IMR-90 (cell line): ENCODE measurements around the gene HIVEP3. TPM values are rescaled to one million over a fixed set of nuclear protein-coding genes. Genes with fewer than 3 reads are reported as not detected.

Experiments used
- ATAC-seq: fragments of 200-7000 bp; cut with Tn5 transposase; 2 replicates; pipeline ENCODE4 v1.9.1; 2020; ENCODE audit warnings: low read depth, mild to moderate bottlenecking, moderate library complexity
- BruUV-seq: library from RNA; stranded (reverse); fragments of 400-500 nt; replicated peaks from 2 replicates; lab custom pipeline; 2021; lab: Mats Ljungman, UMichigan
- CTCF ChIA-PET: fragments of 300-600 bp; formaldehyde crosslinking; extraction: SDS; loops from one replicate; lab custom pipeline; 2021; ENCODE audit warnings: antibody characterized with exemption; lab: Yijun Ruan, JAX
- POLR2A ChIA-PET: fragments of 300-600 bp; sonication (Branson Sonifier 250); formaldehyde crosslinking; loops from one replicate; lab custom pipeline; 2022; ENCODE audit warnings: antibody characterized with exemption; ENCODE audit not compliant: unreplicated experiment; lab: Charles Lee
- DNase-seq: peaks from one replicate; pipeline ENCODE4 v3.0.0; 2013
- H2AFZ ChIP-seq: replicated peaks from 2 replicates; pipeline ENCODE3; 2013; ENCODE audit warnings: low read length, mild to moderate bottlenecking; ENCODE audit not compliant: poor library complexity
- H2AK5ac ChIP-seq: 2 replicates; pipeline ENCODE4 v1.6.1; 2013; ENCODE audit warnings: low read depth, low read length, inconsistent platforms
- H2AK9ac ChIP-seq: replicated peaks from 2 replicates; pipeline ENCODE3; 2013; ENCODE audit warnings: mild to moderate bottlenecking, low read depth, low read length, moderate library complexity; ENCODE audit not compliant: poor library complexity
- H2BK120ac ChIP-seq: 2 replicates; pipeline ENCODE4 v1.6.1; 2013; ENCODE audit warnings: low read depth, low read length, inconsistent platforms
- H2BK15ac ChIP-seq: 3 replicates; pipeline ENCODE4 v1.6.1; 2013; ENCODE audit warnings: low read depth, low read length, inconsistent platforms
- H2BK20ac ChIP-seq: 2 replicates; pipeline ENCODE4 v1.6.1; 2013; ENCODE audit warnings: low read depth, mild to moderate bottlenecking, inconsistent platforms, low read length, moderate library complexity
- H2BK5ac ChIP-seq: 2 replicates; pipeline ENCODE4 v1.6.1; 2013; ENCODE audit warnings: mild to moderate bottlenecking, low read depth, low read length, inconsistent platforms; ENCODE audit not compliant: poor library complexity, severe bottlenecking
- H3K14ac ChIP-seq: replicated peaks from 2 replicates; pipeline ENCODE4 v1.6.1; 2013; ENCODE audit warnings: low read depth, low read length, inconsistent platforms
- H3K18ac ChIP-seq: 2 replicates; pipeline ENCODE4 v1.6.1; 2013; ENCODE audit warnings: low read depth, low read length, control low read depth
- H3K23ac ChIP-seq: 2 replicates; pipeline ENCODE4 v1.6.1; 2013; ENCODE audit warnings: low read depth, low read length, inconsistent platforms
- H3K27ac ChIP-seq: 2 replicates; pipeline ENCODE4 v1.5.1; 2013; ENCODE audit warnings: mild to moderate bottlenecking, control low read depth, low read length; ENCODE audit not compliant: insufficient read depth
- H3K27me3 ChIP-seq: 2 replicates; pipeline ENCODE4 v1.6.1; 2013; ENCODE audit warnings: low read length; ENCODE audit not compliant: control insufficient read depth, insufficient read depth
- H3K36me3 ChIP-seq: 2 replicates; pipeline ENCODE4 v1.6.1; 2013; ENCODE audit warnings: low read length, mixed read lengths; ENCODE audit not compliant: control insufficient read depth, insufficient read depth
- H3K4ac ChIP-seq: 2 replicates; pipeline ENCODE4 v1.6.1; 2013; ENCODE audit warnings: low read depth, low read length, inconsistent platforms
- H3K4me1 ChIP-seq: 2 replicates; pipeline ENCODE4 v1.6.1; 2013; ENCODE audit warnings: low read length, mixed read lengths; ENCODE audit not compliant: control insufficient read depth, insufficient read depth
- H3K4me2 ChIP-seq: 2 replicates; pipeline ENCODE4 v1.6.1; 2013; ENCODE audit warnings: low read depth, mild to moderate bottlenecking, control low read depth, low read length, moderate library complexity
- H3K4me3 ChIP-seq: 2 replicates; pipeline ENCODE4 v1.5.1; 2013; ENCODE audit warnings: low read depth, mild to moderate bottlenecking, control low read depth, low read length, moderate library complexity; ENCODE audit not compliant: insufficient read depth
- H3K56ac ChIP-seq: 2 replicates; pipeline ENCODE4 v1.6.1; 2013; ENCODE audit warnings: low read length, inconsistent platforms; ENCODE audit not compliant: insufficient read depth; ENCODE audit errors: extremely low read depth
- H3K79me1 ChIP-seq, 2 experiments: 2 replicates each; pipeline ENCODE4 v1.6.1; 2013; ENCODE audit warnings: low read length in 2 of 2, inconsistent platforms in 1 of 2, low read depth in 1 of 2
- H3K9ac ChIP-seq: 2 replicates; pipeline ENCODE4 v1.6.1; 2013; ENCODE audit warnings: low read depth, low read length, control low read depth
- H3K9me1 ChIP-seq: 2 replicates; pipeline ENCODE4 v1.6.1; 2013; ENCODE audit warnings: low read length, inconsistent platforms; ENCODE audit not compliant: insufficient read depth
- H3K9me3 ChIP-seq: 2 replicates; pipeline ENCODE4 v1.6.1; 2013; ENCODE audit warnings: low read length; ENCODE audit not compliant: control insufficient read depth, insufficient read depth
- H4K20me1 ChIP-seq: 2 replicates; pipeline ENCODE4 v1.6.1; 2013; ENCODE audit warnings: low read length, inconsistent platforms; ENCODE audit not compliant: insufficient read depth
- H4K5ac ChIP-seq: 2 replicates; pipeline ENCODE4 v1.6.1; 2013; ENCODE audit warnings: mild to moderate bottlenecking, low read depth, low read length, control low read depth
- H4K8ac ChIP-seq, 2 experiments: 2 replicates each; pipeline ENCODE4 v1.6.1; 2013; ENCODE audit warnings: low read depth in 2 of 2, low read length in 2 of 2, control low read depth in 1 of 2, inconsistent platforms in 1 of 2
- H4K91ac ChIP-seq: 2 replicates; pipeline ENCODE4 v1.6.1; 2013; ENCODE audit warnings: low read depth, low read length, inconsistent platforms; ENCODE audit not compliant: insufficient read depth
- BHLHE40 ChIP-seq: fragments of 150-350 bp; IDR thresholded peaks from 2 replicates; pipeline ENCODE4 v1.6.1; 2016; ENCODE audit warnings: mild to moderate bottlenecking, low read depth, low read length
- CEBPB ChIP-seq: IDR thresholded peaks from 2 replicates; pipeline ENCODE4 v1.6.1; 2012; ENCODE audit warnings: low read depth, low read length, improper control_type of control experiment
- CHD1 ChIP-seq: IDR thresholded peaks from 2 replicates; pipeline ENCODE4 v1.6.1; 2012; ENCODE audit warnings: low read depth, low read length, improper control_type of control experiment
- FOS ChIP-seq: fragments of 150-350 bp; IDR thresholded peaks from 2 replicates; pipeline ENCODE4 v1.6.1; 2016; ENCODE audit warnings: low read depth, low read length
- MAFK ChIP-seq: IDR thresholded peaks from 2 replicates; pipeline ENCODE4 v1.6.1; 2012; ENCODE audit warnings: low read depth, low read length, improper control_type of control experiment
- MAZ ChIP-seq: IDR thresholded peaks from 2 replicates; pipeline ENCODE4 v1.6.1; 2012; ENCODE audit warnings: low read depth, mild to moderate bottlenecking, low read length, improper control_type of control experiment, moderate library complexity, borderline replicate concordance
- MXI1 ChIP-seq: IDR thresholded peaks from 2 replicates; pipeline ENCODE4 v1.6.1; 2012; ENCODE audit warnings: low read depth, mild to moderate bottlenecking, low read length, moderate library complexity, borderline replicate concordance
- NFE2L2 ChIP-seq: fragments of 150-350 bp; IDR thresholded peaks from 2 replicates; pipeline ENCODE4 v1.6.1; 2016; ENCODE audit warnings: low read depth, mild to moderate bottlenecking, low read length
- POLR2A ChIP-seq: IDR thresholded peaks from 2 replicates; pipeline ENCODE4 v1.6.1; 2012; ENCODE audit warnings: mild to moderate bottlenecking, low read depth, low read length
- RAD21 ChIP-seq: IDR thresholded peaks from 2 replicates; pipeline ENCODE4 v1.6.1; 2012; ENCODE audit warnings: low read length, improper control_type of control experiment
- RCOR1 ChIP-seq: IDR thresholded peaks from 2 replicates; pipeline ENCODE4 v1.6.1; 2012; ENCODE audit warnings: mild to moderate bottlenecking, low read length, improper control_type of control experiment; ENCODE audit not compliant: insufficient replicate concordance
- RFX5 ChIP-seq: IDR thresholded peaks from 2 replicates; pipeline ENCODE4 v1.8.0; 2012; ENCODE audit warnings: low read depth, mild to moderate bottlenecking, low read length, moderate library complexity
- SMC3 ChIP-seq: fragments of 150-350 bp; IDR thresholded peaks from 2 replicates; pipeline ENCODE4 v1.6.1; 2016; ENCODE audit warnings: low read depth, mild to moderate bottlenecking, antibody characterized with exemption, low read length, moderate library complexity
- WGBS, 2 experiments: methylation state at CpG; one replicate each; pipeline versions ENCODE4 v1.1.5 to v1.1.7; 2013; ENCODE audit warnings: missing lambda C conversion rate in 2 of 2; ENCODE audit not compliant: insufficient read length in 1 of 2; ENCODE audit errors: extremely low coverage in 2 of 2; 5-methylcytosine and 5-hydroxymethylcytosine counted together
- dilution Hi-C: fragments of 300-500 bp; cut with HindIII; formaldehyde crosslinking; loops from one replicate; pipeline ENCODE4 v1.14.3; 2018; ENCODE audit warnings: low sequenced_read_pairs; ENCODE audit not compliant: unreplicated experiment
- in situ Hi-C: fragments of 300-500 bp; cut with MboI; formaldehyde crosslinking; loops from 3 replicates; pipeline ENCODE4 v1.14.3; 2019; ENCODE audit warnings: low sequenced_read_pairs, inconsistent platforms, mixed read lengths
- intact Hi-C: fragments of 100-400 bp; cut with micrococcal nuclease; formaldehyde crosslinking; loops from 2 replicates; pipeline ENCODE4 v1.10.0; 2022
- polyA plus RNA-seq, 3 experiments: library from polyadenylated mRNA; depleted of rRNA; stranded (reverse); fragments of >200 nt; gene quantifications; 2 replicates each; pipeline ENCODE4 v1.2.3, GENCODE V29; 2012; ENCODE audit warnings: low replicate concordance in 1 of 3
- total RNA-seq: library from RNA; depleted of rRNA; stranded (reverse); fragments of >200 nt; gene quantifications from 2 replicates; pipeline ENCODE4 v1.2.3, GENCODE V29; 2012
- TF ChIP-seq, protein P1 (sequence below): conservative IDR thresholded peaks from 2 replicates; pipeline ENCODE4 v1.5.1; 2012; ENCODE audit warnings: mild to moderate bottlenecking, low read depth, low read length, improper control_type of control experiment
- TF ChIP-seq, protein P2 (sequence below): fragments of 150-350 bp; IDR thresholded peaks from 2 replicates; pipeline ENCODE4 v1.6.1; 2016; ENCODE audit warnings: low read depth, mild to moderate bottlenecking, low read length, moderate library complexity, borderline replicate concordance
- TF ChIP-seq, protein P3 (sequence below): fragments of 150-350 bp; IDR thresholded peaks from 2 replicates; pipeline ENCODE4 v1.6.1; 2017; ENCODE audit warnings: mild to moderate bottlenecking, antibody characterized with exemption, low read length, low read depth

Gene HIVEP3
- total and polyA plus RNA-seq, 2 of the 4 experiments (the other 2 are of a cell fraction): 1.4 to 4.0 TPM

DNA sequence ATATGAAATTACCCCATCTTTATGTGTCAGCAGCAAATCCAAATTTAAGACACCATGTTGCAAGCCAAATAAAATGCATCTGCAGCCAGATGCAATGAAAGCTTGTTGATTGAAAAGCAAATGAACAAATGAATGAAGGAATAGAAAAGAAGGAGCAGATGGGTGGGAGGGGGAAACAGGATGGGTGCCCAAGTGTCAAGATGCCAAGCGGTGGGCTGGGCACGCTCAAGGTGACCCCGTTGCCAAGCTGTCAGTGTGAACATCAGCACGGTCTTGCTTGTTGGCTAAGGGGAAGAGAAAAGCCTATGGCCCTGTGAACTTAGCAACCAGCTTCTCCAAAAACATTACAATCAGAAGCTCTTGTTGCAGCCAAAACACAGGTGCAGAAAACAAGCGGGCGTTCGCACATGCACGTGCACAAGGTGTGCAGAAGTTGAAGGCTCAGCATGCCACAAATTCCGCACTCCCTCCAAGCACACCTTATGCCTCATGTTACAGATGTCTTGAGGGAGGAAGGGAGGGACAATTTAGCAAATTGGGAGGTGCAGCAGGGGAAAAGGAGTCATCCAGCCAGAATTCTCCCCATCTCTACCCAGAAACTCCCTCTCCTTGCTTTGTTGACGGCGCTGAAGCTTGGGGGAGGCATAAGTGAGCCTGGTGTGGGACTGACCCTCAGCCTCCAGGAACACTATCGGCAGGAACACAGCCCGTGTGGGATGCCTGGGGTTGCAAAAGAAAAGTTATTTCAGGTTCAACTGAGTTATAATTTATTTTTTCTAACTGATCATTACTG lies 62.4 kb downstream of the HIVEP3 start:
- BruUV-seq: no TSS peak
- H3K9me3 ChIP-seq: no peaks in the 10 kb centered on the region
- H3K4ac ChIP-seq: no peak overlapping the region
- H3K4me3 ChIP-seq: no peak overlapping the region
- no peaks in the 10 kb centered on the region; the same call in 1 of the 2 replicates for H3K27me3 ChIP-seq
- DNase-seq (no peak), ATAC-seq (no peak)
- H4K20me1 ChIP-seq: no peaks in the 10 kb centered on the region
- H2BK20ac ChIP-seq: no peak overlapping the region
- no peak overlapping the region for H2AK9ac ChIP-seq
- no peak overlapping the region for H3K23ac ChIP-seq
- in situ Hi-C loops (no loop called here), dilution Hi-C loops (no loop called here), intact Hi-C loops (no loop called here)
- no peak overlapping the region for H2BK5ac ChIP-seq
- H3K9ac ChIP-seq: no peak overlapping the region
- WGBS, 2 experiments: no CpG with 5 or more reads among the region's 13 CpGs
- no peak overlapping the region for H3K56ac ChIP-seq
- ChIA-PET CTCF (no interaction called here), POLR2A (no interaction called here)
- H2AK5ac ChIP-seq: no peak overlapping the region
- no peak overlapping the region for H4K91ac ChIP-seq
- H3K36me3 ChIP-seq: no peaks in the 10 kb centered on the region
- no peak overlapping the region for H3K27ac ChIP-seq
- H3K79me1 ChIP-seq: no peaks in the 10 kb centered on the region
- H4K5ac ChIP-seq: no peak overlapping the region
- no peak overlapping the region for H2BK120ac ChIP-seq
- no peak overlapping the region for H3K18ac ChIP-seq
- no peaks in the 10 kb centered on the region; the same call in 1 of the 2 replicates for H3K9me1 ChIP-seq
- H2AFZ ChIP-seq: no peak overlapping the region
- TF ChIP-seq NFE2L2 (no peak), MAFK (no peak), POLR2A (no peak), CHD1 (no peak), SMC3 (no peak), CEBPB (no peak), BHLHE40 (no peak), RAD21 (no peak), RCOR1 (no peak), MXI1 (no peak), RFX5 (no peak), MAZ (no peak), FOS (no peak)
- TF ChIP-seq, protein P1, sequence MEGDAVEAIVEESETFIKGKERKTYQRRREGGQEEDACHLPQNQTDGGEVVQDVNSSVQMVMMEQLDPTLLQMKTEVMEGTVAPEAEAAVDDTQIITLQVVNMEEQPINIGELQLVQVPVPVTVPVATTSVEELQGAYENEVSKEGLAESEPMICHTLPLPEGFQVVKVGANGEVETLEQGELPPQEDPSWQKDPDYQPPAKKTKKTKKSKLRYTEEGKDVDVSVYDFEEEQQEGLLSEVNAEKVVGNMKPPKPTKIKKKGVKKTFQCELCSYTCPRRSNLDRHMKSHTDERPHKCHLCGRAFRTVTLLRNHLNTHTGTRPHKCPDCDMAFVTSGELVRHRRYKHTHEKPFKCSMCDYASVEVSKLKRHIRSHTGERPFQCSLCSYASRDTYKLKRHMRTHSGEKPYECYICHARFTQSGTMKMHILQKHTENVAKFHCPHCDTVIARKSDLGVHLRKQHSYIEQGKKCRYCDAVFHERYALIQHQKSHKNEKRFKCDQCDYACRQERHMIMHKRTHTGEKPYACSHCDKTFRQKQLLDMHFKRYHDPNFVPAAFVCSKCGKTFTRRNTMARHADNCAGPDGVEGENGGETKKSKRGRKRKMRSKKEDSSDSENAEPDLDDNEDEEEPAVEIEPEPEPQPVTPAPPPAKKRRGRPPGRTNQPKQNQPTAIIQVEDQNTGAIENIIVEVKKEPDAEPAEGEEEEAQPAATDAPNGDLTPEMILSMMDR: no peak
- TF ChIP-seq, protein P2, sequence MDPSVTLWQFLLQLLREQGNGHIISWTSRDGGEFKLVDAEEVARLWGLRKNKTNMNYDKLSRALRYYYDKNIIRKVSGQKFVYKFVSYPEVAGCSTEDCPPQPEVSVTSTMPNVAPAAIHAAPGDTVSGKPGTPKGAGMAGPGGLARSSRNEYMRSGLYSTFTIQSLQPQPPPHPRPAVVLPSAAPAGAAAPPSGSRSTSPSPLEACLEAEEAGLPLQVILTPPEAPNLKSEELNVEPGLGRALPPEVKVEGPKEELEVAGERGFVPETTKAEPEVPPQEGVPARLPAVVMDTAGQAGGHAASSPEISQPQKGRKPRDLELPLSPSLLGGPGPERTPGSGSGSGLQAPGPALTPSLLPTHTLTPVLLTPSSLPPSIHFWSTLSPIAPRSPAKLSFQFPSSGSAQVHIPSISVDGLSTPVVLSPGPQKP: no peak
- TF ChIP-seq, protein P3, sequence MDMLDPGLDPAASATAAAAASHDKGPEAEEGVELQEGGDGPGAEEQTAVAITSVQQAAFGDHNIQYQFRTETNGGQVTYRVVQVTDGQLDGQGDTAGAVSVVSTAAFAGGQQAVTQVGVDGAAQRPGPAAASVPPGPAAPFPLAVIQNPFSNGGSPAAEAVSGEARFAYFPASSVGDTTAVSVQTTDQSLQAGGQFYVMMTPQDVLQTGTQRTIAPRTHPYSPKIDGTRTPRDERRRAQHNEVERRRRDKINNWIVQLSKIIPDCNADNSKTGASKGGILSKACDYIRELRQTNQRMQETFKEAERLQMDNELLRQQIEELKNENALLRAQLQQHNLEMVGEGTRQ: no peak
- peaks cover 7% of the 10 kb centered on the region for H3K4me1 ChIP-seq
- H3K14ac ChIP-seq: no peak overlapping the region
- H3K4me2 ChIP-seq: no peak overlapping the region
- no peak overlapping the region for H4K8ac ChIP-seq
- no peak overlapping the region for H2BK15ac ChIP-seq
